Lower lobe of right lung (tissue), 2 donors: ENCODE results near the gene NFX1. TPM values are rescaled to one million over a fixed set of nuclear protein-coding genes. Genes with fewer than 3 reads are reported as not detected.

ENCODE experiments used
- ATAC-seq, 2 donors: fragments of 200-7000 bp; cut with Tn5 transposase; one replicate each; pipeline ENCODE4 v1.9.1; 2020 to 2022; ENCODE audit warnings: mild to moderate bottlenecking in 2 of 2, moderate library complexity in 2 of 2
- DNase-seq: peaks from one replicate; pipeline ENCODE4 v3.0.0-alpha.2; 2020
- H3K27ac ChIP-seq: fragments of 200-600 bp; one replicate; pipeline ENCODE4 v1.8.0; 2022
- H3K27me3 ChIP-seq: fragments of 200-600 bp; one replicate; pipeline ENCODE4 v1.8.0; 2022; ENCODE audit warnings: low read depth
- H3K36me3 ChIP-seq: fragments of 200-600 bp; one replicate; pipeline ENCODE4 v1.8.0; 2022; ENCODE audit warnings: mild to moderate bottlenecking
- H3K4me1 ChIP-seq: fragments of 200-600 bp; one replicate; pipeline ENCODE4 v1.8.0; 2022
- H3K4me3 ChIP-seq: fragments of 200-600 bp; one replicate; pipeline ENCODE4 v1.8.0; 2022; ENCODE audit warnings: mild to moderate bottlenecking
- H3K9me3 ChIP-seq: fragments of 200-600 bp; one replicate; pipeline ENCODE4 v1.8.0; 2022
- intact Hi-C: fragments of 100-400 bp; cut with DNase I; formaldehyde crosslinking; loops from one replicate; pipeline ENCODE4 v1.11.0; 2022
- total RNA-seq: library from RNA; stranded (reverse); fragmentation: NEBNext Ultra II Directional; extraction: Animal tissue kit (Norgen Biotek cat#: 25700); gene quantifications from one replicate; pipeline ENCODE4 v1.2.1, GENCODE V29; 2021
- TF ChIP-seq, protein P1 (sequence below): fragments of 200-600 bp; IDR thresholded peaks from one replicate; pipeline ENCODE4 v1.8.0; 2022; ENCODE audit warnings: antibody characterized with exemption, mild to moderate bottlenecking
- donor health status: DM: no; HTN: yes; CAD: no; lungs with severe emphysema.

Gene NFX1
- total RNA-seq, 1 donor from 2014 or later: 36.2 TPM

DNA sequence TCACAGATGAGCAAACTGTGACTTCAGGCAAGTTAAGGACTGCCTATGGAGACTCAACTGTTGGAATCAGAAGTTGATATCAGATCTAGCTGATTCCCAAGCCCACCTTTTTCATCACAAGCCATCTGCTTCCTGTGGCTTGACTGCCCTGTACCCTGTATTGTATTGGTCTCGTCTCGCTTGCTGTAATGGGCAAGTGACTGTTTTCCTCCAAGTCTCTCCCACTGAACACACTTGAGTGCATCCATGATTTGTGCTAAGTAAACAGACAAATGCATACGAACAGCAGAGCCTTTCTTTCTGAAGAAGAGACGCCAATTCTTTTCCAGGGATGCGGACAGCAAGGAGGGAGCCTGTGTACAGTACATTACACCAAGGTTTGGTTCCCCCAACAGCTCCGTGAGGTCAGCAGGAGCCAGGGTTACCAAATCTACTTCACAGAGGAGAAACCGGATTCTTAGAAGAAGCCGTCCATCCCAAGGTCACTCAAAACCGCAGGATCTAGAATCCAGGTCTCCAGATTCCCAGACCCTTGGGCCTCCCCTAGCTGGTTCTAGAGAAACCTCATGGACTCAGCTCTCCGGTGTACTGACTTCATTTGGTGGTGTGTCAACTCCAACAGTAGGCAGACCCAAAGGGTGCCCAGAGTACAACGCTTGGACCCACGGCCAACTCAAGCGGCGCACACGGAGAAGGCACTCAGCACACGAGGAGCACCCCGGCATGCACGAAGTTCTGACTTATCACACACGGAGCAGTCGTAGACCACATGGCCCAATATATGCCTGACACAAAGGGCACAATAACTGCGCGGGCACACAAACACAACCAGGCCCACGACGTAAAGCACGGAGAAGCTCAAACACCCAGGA, 26.9 kb upstream of the NFX1 start:
- no peaks in the 10 kb centered on the region for H3K27me3 ChIP-seq
- H3K9me3 ChIP-seq: no peaks in the 10 kb centered on the region
- intact Hi-C loops: no loop called here
- peak overlapping the region; percentile 93 for H3K4me3 ChIP-seq
- peaks cover 28% of the 10 kb centered on the region for H3K4me1 ChIP-seq
- TF ChIP-seq, protein P1, sequence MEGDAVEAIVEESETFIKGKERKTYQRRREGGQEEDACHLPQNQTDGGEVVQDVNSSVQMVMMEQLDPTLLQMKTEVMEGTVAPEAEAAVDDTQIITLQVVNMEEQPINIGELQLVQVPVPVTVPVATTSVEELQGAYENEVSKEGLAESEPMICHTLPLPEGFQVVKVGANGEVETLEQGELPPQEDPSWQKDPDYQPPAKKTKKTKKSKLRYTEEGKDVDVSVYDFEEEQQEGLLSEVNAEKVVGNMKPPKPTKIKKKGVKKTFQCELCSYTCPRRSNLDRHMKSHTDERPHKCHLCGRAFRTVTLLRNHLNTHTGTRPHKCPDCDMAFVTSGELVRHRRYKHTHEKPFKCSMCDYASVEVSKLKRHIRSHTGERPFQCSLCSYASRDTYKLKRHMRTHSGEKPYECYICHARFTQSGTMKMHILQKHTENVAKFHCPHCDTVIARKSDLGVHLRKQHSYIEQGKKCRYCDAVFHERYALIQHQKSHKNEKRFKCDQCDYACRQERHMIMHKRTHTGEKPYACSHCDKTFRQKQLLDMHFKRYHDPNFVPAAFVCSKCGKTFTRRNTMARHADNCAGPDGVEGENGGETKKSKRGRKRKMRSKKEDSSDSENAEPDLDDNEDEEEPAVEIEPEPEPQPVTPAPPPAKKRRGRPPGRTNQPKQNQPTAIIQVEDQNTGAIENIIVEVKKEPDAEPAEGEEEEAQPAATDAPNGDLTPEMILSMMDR: no peak
- peaks cover 68% of the 10 kb centered on the region for H3K36me3 ChIP-seq
- ATAC-seq (peak; percentile 2 to 8), DNase-seq (no peak)
- peak overlapping the region; percentile 92 for H3K27ac ChIP-seq

DNA sequence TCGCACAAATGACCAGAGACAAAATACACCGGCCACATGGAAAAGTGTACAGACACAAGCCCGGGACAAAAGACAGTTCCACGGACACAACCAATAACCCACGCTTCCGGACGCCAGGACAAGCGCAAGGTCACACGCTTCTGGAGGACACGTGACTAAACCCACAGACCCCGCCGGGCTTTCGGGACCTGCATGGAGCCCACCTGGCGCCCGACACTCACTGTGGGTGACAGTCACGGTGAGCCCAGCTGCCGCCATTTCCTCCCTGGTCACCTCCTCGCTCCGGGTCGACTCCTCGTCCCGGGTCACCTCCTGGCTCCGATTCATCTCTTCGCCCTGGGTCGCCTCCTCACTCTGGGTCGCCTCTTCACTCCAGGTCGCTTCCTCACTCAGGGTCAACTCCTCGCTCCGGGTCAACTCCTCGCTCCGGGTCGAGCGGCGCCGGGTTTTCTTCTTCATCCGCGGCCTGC, 26.3 kb upstream of the NFX1 start:
- Histone ChIP-seq H3K36me3 (peaks cover 68% of the 10 kb centered on the region), H3K4me3 (peak overlapping the region; percentile 93), H3K4me1 (peaks cover 28% of the 10 kb centered on the region), H3K9me3 (no peaks in the 10 kb centered on the region), H3K27ac (peak overlapping the region; percentile 92), H3K27me3 (no peaks in the 10 kb centered on the region)
- TF ChIP-seq, protein P1: no peak
- intact Hi-C loops: no loop called here
- ATAC-seq (peak; percentile 7 to 42), DNase-seq (peak; percentile 78)

DNA sequence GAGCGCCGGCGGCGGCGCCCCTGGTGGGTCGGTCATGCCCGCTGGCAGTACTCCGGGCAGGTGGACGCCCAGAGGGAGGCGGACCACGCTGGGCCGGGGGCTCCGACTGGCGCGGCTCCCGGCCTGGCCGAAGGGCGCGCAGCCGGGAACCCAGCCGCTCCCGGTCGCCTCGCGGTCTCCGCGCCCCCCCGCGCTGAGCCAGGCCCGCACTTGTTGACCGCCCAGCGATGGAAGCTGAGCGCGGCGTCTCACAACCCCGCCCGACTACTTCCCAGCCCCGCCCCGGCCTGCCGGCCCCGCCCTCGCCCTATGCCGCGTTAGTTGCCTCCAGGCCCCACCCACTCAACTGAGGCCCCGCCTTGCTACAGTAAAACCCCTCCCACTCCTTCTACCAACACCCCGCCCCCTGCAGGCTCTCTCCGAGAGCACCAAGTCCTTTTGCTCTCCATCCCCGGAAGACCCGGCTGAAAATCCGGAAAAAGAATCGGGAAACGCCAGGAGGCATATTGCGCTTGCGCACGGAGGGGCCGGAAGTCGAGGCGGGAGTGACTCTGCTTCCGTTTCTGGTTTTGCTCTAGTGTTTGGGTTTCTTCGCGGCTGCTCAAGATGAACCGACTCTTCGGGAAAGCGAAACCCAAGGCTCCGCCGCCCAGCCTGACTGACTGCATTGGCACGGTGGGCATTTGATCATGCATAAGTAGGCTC, 25.7 kb upstream of the NFX1 start, which contains the start of the genes BAG1 and CHMP5:
TSS of gene BAG1 (minus strand) at position 236 of the 705 bp plus-strand sequence.
TSS of gene CHMP5 (plus strand) at position 577 of the 705 bp plus-strand sequence. CDS start at position 607, 30 bp downstream.
- intact Hi-C loops: no loop called here

GRCh38 chr9:33265211-33265865, 25.0 kb upstream of the NFX1 start:
- H3K9me3 ChIP-seq: no peaks in the 10 kb centered on the region
- H3K36me3 ChIP-seq: peaks cover 68% of the 10 kb centered on the region
- ATAC-seq (peak in 1 of 2 donors; percentile 0), DNase-seq (no peak)
- no peaks in the 10 kb centered on the region for H3K27me3 ChIP-seq
- TF ChIP-seq, protein P1: no peak
- H3K27ac ChIP-seq: peak overlapping the region; percentile 92
- H3K4me1 ChIP-seq: peaks cover 28% of the 10 kb centered on the region
- H3K4me3 ChIP-seq: peak overlapping the region; percentile 93
- intact Hi-C loops: no loop called here

More for the DNA sequence above, 25.7 kb upstream of the NFX1 start, which contains the start of the genes BAG1 and CHMP5:
- no peaks in the 10 kb centered on the region for H3K9me3 ChIP-seq
- TF ChIP-seq, protein P1: peak; percentile 31
- ATAC-seq (peak; percentile 98 to 100), DNase-seq (peak; percentile 100)
- H3K27ac ChIP-seq: peak within 1 kb of the TSS; percentile 92
- peak within 1 kb of the TSS; percentile 93 for H3K4me3 ChIP-seq
- peaks cover 68% of the 10 kb centered on the region for H3K36me3 ChIP-seq
- H3K4me1 ChIP-seq: peaks cover 28% of the 10 kb centered on the region
- no peaks in the 10 kb centered on the region for H3K27me3 ChIP-seq

DNA sequence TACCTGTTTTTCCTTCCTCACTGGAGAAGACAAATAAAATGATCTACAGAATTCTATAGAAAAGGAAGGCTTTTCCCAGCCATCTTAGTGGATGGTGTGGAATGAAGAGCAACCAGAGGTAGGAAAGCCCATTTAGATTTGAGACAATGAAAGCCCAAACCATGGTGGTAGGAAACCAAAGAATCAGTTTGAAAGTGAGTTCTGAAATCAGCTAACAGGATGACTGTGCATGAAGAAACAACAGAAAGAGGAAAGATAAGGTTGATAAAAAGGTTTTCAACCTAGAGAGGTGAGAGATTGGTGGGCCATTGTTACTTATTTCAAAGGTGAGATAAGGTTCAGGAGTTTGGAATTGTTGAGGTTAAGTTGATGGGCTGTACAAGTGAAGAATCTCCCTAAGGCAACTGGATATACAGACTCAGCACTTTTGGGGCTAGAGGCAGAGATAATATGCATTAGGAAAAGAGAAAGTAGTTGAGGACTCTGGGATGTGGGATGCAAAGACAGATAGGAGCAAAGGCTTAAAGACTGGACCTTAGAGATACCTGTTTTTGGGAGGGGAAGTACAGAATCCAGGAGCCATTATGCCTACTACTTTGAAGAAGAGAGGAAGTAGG, 23.1 kb upstream of the NFX1 start:
- TF ChIP-seq, protein P1: no peak
- intact Hi-C loops: no loop called here
- H3K4me1 ChIP-seq: peaks cover 27% of the 10 kb centered on the region
- no peaks in the 10 kb centered on the region for H3K9me3 ChIP-seq
- ATAC-seq: no peak
- DNase-seq: no peak
- H3K27me3 ChIP-seq: no peaks in the 10 kb centered on the region
- no peak overlapping the region for H3K4me3 ChIP-seq
- H3K36me3 ChIP-seq: peaks cover 68% of the 10 kb centered on the region
- no peak overlapping the region for H3K27ac ChIP-seq
